ENCODE measurements around the gene MAD2L1.

DNA sequence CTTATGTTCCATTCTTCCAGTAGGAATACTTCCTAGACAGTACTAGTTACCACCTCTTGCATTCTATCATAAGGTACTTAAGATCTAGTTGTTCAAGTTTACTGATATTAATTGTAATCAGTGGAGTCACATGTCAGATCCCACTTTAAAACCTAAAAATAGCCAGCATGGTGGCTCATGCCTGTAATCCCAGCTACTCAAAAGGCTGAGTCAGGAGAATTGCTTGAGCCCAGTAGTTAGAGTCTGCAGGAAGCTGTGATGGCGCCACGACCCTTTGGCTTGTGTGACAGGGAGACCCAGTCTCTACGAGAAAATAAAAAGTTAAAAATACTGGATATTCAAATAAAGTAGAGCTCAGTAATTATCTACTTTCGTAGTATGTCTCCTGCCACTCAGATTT is 57.7 kb downstream of the MAD2L1 start:
- TF ChIP-seq, protein P1, sequence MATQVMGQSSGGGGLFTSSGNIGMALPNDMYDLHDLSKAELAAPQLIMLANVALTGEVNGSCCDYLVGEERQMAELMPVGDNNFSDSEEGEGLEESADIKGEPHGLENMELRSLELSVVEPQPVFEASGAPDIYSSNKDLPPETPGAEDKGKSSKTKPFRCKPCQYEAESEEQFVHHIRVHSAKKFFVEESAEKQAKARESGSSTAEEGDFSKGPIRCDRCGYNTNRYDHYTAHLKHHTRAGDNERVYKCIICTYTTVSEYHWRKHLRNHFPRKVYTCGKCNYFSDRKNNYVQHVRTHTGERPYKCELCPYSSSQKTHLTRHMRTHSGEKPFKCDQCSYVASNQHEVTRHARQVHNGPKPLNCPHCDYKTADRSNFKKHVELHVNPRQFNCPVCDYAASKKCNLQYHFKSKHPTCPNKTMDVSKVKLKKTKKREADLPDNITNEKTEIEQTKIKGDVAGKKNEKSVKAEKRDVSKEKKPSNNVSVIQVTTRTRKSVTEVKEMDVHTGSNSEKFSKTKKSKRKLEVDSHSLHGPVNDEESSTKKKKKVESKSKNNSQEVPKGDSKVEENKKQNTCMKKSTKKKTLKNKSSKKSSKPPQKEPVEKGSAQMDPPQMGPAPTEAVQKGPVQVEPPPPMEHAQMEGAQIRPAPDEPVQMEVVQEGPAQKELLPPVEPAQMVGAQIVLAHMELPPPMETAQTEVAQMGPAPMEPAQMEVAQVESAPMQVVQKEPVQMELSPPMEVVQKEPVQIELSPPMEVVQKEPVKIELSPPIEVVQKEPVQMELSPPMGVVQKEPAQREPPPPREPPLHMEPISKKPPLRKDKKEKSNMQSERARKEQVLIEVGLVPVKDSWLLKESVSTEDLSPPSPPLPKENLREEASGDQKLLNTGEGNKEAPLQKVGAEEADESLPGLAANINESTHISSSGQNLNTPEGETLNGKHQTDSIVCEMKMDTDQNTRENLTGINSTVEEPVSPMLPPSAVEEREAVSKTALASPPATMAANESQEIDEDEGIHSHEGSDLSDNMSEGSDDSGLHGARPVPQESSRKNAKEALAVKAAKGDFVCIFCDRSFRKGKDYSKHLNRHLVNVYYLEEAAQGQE (tag by site-specific recombination; IDR thresholded peaks at IDR 0.05) = no peak
- TF ChIP-seq SP2 (tag by site-specific recombination; IDR thresholded peaks at IDR 0.05) (no peak), YY1 (tag by site-specific recombination; IDR thresholded peaks at IDR 0.05) (no peak), ZNF23 (tag by site-specific recombination; IDR thresholded peaks at IDR 0.05; ENCODE audit: borderline replicate concordance) (no peak), ZBTB1 (tag by site-specific recombination; IDR thresholded peaks at IDR 0.05) (no peak), ZEB2 (tag by site-specific recombination; IDR thresholded peaks at IDR 0.05) (no peak), ZNF133 (tag by site-specific recombination; IDR thresholded peaks at IDR 0.05) (no peak), ZNF239 (tag by site-specific recombination; IDR thresholded peaks at IDR 0.05) (no peak), ZFHX2 (tag by site-specific recombination; conservative IDR thresholded peaks at IDR 0.05) (no peak), ZNF274 (IDR thresholded peaks at IDR 0.05; ENCODE audit: low read length) (no peak), ZNF274 (tag by site-specific recombination; IDR thresholded peaks at IDR 0.05; ENCODE audit: borderline replicate concordance) (no peak)
- TF ChIP-seq, protein P2, sequence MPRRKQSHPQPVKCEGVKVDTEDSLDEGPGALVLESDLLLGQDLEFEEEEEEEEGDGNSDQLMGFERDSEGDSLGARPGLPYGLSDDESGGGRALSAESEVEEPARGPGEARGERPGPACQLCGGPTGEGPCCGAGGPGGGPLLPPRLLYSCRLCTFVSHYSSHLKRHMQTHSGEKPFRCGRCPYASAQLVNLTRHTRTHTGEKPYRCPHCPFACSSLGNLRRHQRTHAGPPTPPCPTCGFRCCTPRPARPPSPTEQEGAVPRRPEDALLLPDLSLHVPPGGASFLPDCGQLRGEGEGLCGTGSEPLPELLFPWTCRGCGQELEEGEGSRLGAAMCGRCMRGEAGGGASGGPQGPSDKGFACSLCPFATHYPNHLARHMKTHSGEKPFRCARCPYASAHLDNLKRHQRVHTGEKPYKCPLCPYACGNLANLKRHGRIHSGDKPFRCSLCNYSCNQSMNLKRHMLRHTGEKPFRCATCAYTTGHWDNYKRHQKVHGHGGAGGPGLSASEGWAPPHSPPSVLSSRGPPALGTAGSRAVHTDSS (tag by site-specific recombination; IDR thresholded peaks at IDR 0.05) = no peak
- TF ChIP-seq, protein P3, sequence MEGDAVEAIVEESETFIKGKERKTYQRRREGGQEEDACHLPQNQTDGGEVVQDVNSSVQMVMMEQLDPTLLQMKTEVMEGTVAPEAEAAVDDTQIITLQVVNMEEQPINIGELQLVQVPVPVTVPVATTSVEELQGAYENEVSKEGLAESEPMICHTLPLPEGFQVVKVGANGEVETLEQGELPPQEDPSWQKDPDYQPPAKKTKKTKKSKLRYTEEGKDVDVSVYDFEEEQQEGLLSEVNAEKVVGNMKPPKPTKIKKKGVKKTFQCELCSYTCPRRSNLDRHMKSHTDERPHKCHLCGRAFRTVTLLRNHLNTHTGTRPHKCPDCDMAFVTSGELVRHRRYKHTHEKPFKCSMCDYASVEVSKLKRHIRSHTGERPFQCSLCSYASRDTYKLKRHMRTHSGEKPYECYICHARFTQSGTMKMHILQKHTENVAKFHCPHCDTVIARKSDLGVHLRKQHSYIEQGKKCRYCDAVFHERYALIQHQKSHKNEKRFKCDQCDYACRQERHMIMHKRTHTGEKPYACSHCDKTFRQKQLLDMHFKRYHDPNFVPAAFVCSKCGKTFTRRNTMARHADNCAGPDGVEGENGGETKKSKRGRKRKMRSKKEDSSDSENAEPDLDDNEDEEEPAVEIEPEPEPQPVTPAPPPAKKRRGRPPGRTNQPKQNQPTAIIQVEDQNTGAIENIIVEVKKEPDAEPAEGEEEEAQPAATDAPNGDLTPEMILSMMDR (tag by site-specific recombination; IDR thresholded peaks at IDR 0.05) = no peak
- TF ChIP-seq, protein P4, sequence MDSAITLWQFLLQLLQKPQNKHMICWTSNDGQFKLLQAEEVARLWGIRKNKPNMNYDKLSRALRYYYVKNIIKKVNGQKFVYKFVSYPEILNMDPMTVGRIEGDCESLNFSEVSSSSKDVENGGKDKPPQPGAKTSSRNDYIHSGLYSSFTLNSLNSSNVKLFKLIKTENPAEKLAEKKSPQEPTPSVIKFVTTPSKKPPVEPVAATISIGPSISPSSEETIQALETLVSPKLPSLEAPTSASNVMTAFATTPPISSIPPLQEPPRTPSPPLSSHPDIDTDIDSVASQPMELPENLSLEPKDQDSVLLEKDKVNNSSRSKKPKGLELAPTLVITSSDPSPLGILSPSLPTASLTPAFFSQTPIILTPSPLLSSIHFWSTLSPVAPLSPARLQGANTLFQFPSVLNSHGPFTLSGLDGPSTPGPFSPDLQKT (IDR thresholded peaks at IDR 0.05; ENCODE audit: borderline replicate concordance, low read depth, low read length) = no peak
- TF ChIP-seq, protein P5, sequence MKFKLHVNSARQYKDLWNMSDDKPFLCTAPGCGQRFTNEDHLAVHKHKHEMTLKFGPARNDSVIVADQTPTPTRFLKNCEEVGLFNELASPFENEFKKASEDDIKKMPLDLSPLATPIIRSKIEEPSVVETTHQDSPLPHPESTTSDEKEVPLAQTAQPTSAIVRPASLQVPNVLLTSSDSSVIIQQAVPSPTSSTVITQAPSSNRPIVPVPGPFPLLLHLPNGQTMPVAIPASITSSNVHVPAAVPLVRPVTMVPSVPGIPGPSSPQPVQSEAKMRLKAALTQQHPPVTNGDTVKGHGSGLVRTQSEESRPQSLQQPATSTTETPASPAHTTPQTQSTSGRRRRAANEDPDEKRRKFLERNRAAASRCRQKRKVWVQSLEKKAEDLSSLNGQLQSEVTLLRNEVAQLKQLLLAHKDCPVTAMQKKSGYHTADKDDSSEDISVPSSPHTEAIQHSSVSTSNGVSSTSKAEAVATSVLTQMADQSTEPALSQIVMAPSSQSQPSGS (tag by site-specific recombination; IDR thresholded peaks at IDR 0.05; ENCODE audit: low read depth) = no peak
